Aorta (tissue), 5 donors: Measurements from ENCODE around the gene UNC13A. TPM values are rescaled to one million over a fixed set of nuclear protein-coding genes. Genes with fewer than 3 reads are reported as not detected.
A peak's percentile ranks its signal among the peaks of the same experiment; 100 is the strongest.

Experiments used
- ATAC-seq: fragments of 200-7000 bp; cut with Tn5 transposase; one replicate; pipeline ENCODE4 v1.9.1; 2022; ENCODE audit warnings: moderate library complexity; ENCODE audit not compliant: low FRiP score
- DNase-seq, 2 donors: peaks; one replicate each; pipeline ENCODE4 v3.0.0-alpha.2; 2020
- H3K27ac ChIP-seq, 2 donors: one replicate each; pipeline ENCODE4 v1.5.1; 2013; ENCODE audit warnings: low read length in 2 of 2, mild to moderate bottlenecking in 2 of 2, moderate library complexity in 2 of 2, control low read depth in 1 of 2, inconsistent platforms in 1 of 2, low read depth in 1 of 2
- H3K27me3 ChIP-seq, 2 donors: one replicate each; pipeline ENCODE4 v1.6.1; 2013; ENCODE audit warnings: control low read depth in 1 of 2, low read length in 1 of 2, mild to moderate bottlenecking in 1 of 2, moderate library complexity in 1 of 2; ENCODE audit not compliant: insufficient read depth in 2 of 2, control insufficient read depth in 1 of 2
- H3K36me3 ChIP-seq, 2 donors: one replicate each; pipeline ENCODE4 v1.6.1; 2013; ENCODE audit warnings: control low read depth in 1 of 2, low read length in 1 of 2, mild to moderate bottlenecking in 1 of 2; ENCODE audit not compliant: insufficient read depth in 2 of 2, control insufficient read depth in 1 of 2
- H3K4me1 ChIP-seq, 2 donors: one replicate each; pipeline ENCODE4 v1.6.1; 2013; ENCODE audit warnings: low read length in 2 of 2, control low read depth in 1 of 2, mild to moderate bottlenecking in 1 of 2, moderate library complexity in 1 of 2; ENCODE audit not compliant: insufficient read depth in 2 of 2, control insufficient read depth in 1 of 2
- H3K4me3 ChIP-seq, 2 donors: one replicate each; pipeline ENCODE4 v1.5.1; 2013; ENCODE audit warnings: low read length in 2 of 2, control low read depth in 1 of 2, mild to moderate bottlenecking in 1 of 2
- H3K9me3 ChIP-seq: one replicate; pipeline ENCODE4 v1.6.1; 2013; ENCODE audit warnings: mild to moderate bottlenecking, low read length; ENCODE audit not compliant: control insufficient read depth
- WGBS, 2 donors: extraction: QIAGEN DNeasy Blood & Tissue Kit; methylation state at CpG; one replicate each; pipeline ENCODE4 v1.1.7; 2013; 5-methylcytosine and 5-hydroxymethylcytosine counted together
- intact Hi-C, 2 donors: fragments of 100-400 bp; cut with DNase I; formaldehyde crosslinking; loops; one replicate each; pipeline versions ENCODE4 v1.14.2 to v1.15.0; 2022
- polyA plus RNA-seq, 2 donors: library from polyadenylated mRNA; stranded (reverse); fragments of 200-250 nt; gene quantifications; one replicate each; pipeline ENCODE4 v1.2.3, GENCODE V29; 2013
- total RNA-seq, 2 donors: library from RNA; stranded (reverse); fragmentation: NEBNext Ultra II Directional; extraction: Animal tissue kit (Norgen Biotek cat#: 25700); gene quantifications; one replicate each; pipeline ENCODE4 v1.2.1, GENCODE V29; 2021
- donor health status: healthy with polysubstance abuse.
- donor health status: Bipolar disorder and iron deficiency.
- donor health status: DM: no; HTN: no; CAD: no.
- donor health status: DM: no; HTN: no; CAD: no.
- donor health status: DM: yes; HTN: yes; CAD: no.

The UNC13A gene
- total and polyA plus RNA-seq, 4 donors = 0.38 to 2.8 (median 1.9) TPM

- no peak for DNase-seq
- intact Hi-C loops = no loop called here
- Histone ChIP-seq H3K4me1 (no peaks in the 10 kb centered on the region), H3K9me3 (no peaks in the 10 kb centered on the region), H3K27ac (no peak overlapping the region), H3K27me3 (no peaks in the 10 kb centered on the region), H3K36me3 (no peaks in the 10 kb centered on the region), H3K4me3 (no peak overlapping the region)
- WGBS, 2 donors = 74 to 75% methylated on average over 7 of the region's 7 CpGs
- no peak for ATAC-seq
These were observed 76.5 kb downstream of the UNC13A start for GRCh38 chr19:17611462-17612244.

- DNase-seq = no peak
- H3K27me3 ChIP-seq = no peaks in the 10 kb centered on the region
- 58 to 61% methylated on average over 7 of the region's 7 CpGs for WGBS, 2 donors
- H3K36me3 ChIP-seq = no peaks in the 10 kb centered on the region
- intact Hi-C loops = no loop called here
- H3K9me3 ChIP-seq = no peaks in the 10 kb centered on the region
- H3K4me1 ChIP-seq = no peaks in the 10 kb centered on the region
- H3K4me3 ChIP-seq = no peak overlapping the region
- no peak overlapping the region for H3K27ac ChIP-seq
- no peak for ATAC-seq
These were observed 77.8 kb downstream of the UNC13A start for GRCh38 chr19:17610384-17610783.

GRCh38 chr19:17607936-17608335 lies 80.2 kb downstream of the UNC13A start:
- Histone ChIP-seq H3K4me3 (no peak overlapping the region), H3K9me3 (no peaks in the 10 kb centered on the region), H3K36me3 (no peaks in the 10 kb centered on the region), H3K4me1 (no peaks in the 10 kb centered on the region), H3K27me3 (no peaks in the 10 kb centered on the region), H3K27ac (no peak overlapping the region)
- 94% methylated on average over 9 of the region's 9 CpGs for WGBS, 2 donors
- intact Hi-C loops = loop anchor here (5.0 kb wide), 1 partner anchor 159 kb away; no protein-coding TSS in a partner anchor
- DNase-seq = no peak
- no peak for ATAC-seq

- no peaks in the 10 kb centered on the region for H3K9me3 ChIP-seq
- H3K27ac ChIP-seq = no peak overlapping the region
- no peaks in the 10 kb centered on the region for H3K36me3 ChIP-seq
- no peaks in the 10 kb centered on the region for H3K27me3 ChIP-seq
- DNase-seq (no peak), ATAC-seq (no peak)
- 16 to 17% methylated on average over 18 of the region's 18 CpGs for WGBS, 2 donors
- H3K4me1 ChIP-seq = no peaks in the 10 kb centered on the region
- intact Hi-C loops = loop anchor here (5.0 kb wide), 1 partner anchor 161 kb away; no protein-coding TSS in a partner anchor
- no peak overlapping the region for H3K4me3 ChIP-seq
These were observed 81.5 kb downstream of the UNC13A start for GRCh38 chr19:17606590-17607185.

- Histone ChIP-seq H3K27me3 (no peaks in the 10 kb centered on the region), H3K4me3 (no peak overlapping the region), H3K36me3 (no peaks in the 10 kb centered on the region), H3K27ac (no peak overlapping the region), H3K9me3 (no peaks in the 10 kb centered on the region), H3K4me1 (no peaks in the 10 kb centered on the region)
- WGBS, 2 donors = 2% methylated on average over 63 to 85 of the region's 85 CpGs
- ATAC-seq (peak; percentile 79), DNase-seq (peak; percentile 87 to 90)
- intact Hi-C loops = loop anchor here (5.0 kb wide), 1 partner anchor 161 kb away; no protein-coding TSS in a partner anchor
These were observed 82.2 kb downstream of the UNC13A start for GRCh38 chr19:17605761-17606589.

- ATAC-seq = no peak
- DNase-seq = no peak
- H3K27ac ChIP-seq = no peak overlapping the region
- H3K27me3 ChIP-seq = no peaks in the 10 kb centered on the region
- no peak overlapping the region for H3K4me3 ChIP-seq
- WGBS, 2 donors = 87 to 91% methylated on average over 8 of the region's 8 CpGs
- no peaks in the 10 kb centered on the region for H3K4me1 ChIP-seq
- intact Hi-C loops = loop anchor here (5.0 kb wide), 1 partner anchor 162 kb away; no protein-coding TSS in a partner anchor
- H3K36me3 ChIP-seq = no peaks in the 10 kb centered on the region
- H3K9me3 ChIP-seq = no peaks in the 10 kb centered on the region
These were observed 83.0 kb downstream of the UNC13A start for GRCh38 chr19:17605117-17605516.

GRCh38 chr19:17604372-17605025 lies 83.7 kb downstream of the UNC13A start:
- no peak for ATAC-seq
- no peak overlapping the region for H3K4me3 ChIP-seq
- no peaks in the 10 kb centered on the region for H3K36me3 ChIP-seq
- H3K9me3 ChIP-seq = no peaks in the 10 kb centered on the region
- no peak for DNase-seq
- no peaks in the 10 kb centered on the region for H3K27me3 ChIP-seq
- intact Hi-C loops = loop anchor here (5.0 kb wide), 1 partner anchor 163 kb away; no protein-coding TSS in a partner anchor
- H3K4me1 ChIP-seq = no peaks in the 10 kb centered on the region
- no peak overlapping the region for H3K27ac ChIP-seq
- 54 to 68% methylated on average over 8 of the region's 8 CpGs for WGBS, 2 donors

- DNase-seq (no peak), ATAC-seq (no peak)
- intact Hi-C loops = no loop called here
- no peak overlapping the region for H3K27ac ChIP-seq
- H3K4me1 ChIP-seq = no peaks in the 10 kb centered on the region
- H3K4me3 ChIP-seq = no peak overlapping the region
- no peaks in the 10 kb centered on the region for H3K36me3 ChIP-seq
- no peaks in the 10 kb centered on the region for H3K27me3 ChIP-seq
- WGBS, 2 donors = 75 to 76% methylated on average over 7 of the region's 7 CpGs
- no peaks in the 10 kb centered on the region for H3K9me3 ChIP-seq
These were observed 85.2 kb downstream of the UNC13A start for GRCh38 chr19:17602872-17603510.
